Liver (tissue), 9 donors: Measurements from ENCODE around the gene USP51. TPM values are rescaled to one million over a fixed set of nuclear protein-coding genes. Genes with fewer than 3 reads are reported as not detected.

ENCODE experiments used
- DNase-seq: peaks from one replicate; pipeline ENCODE4 v3.0.0-alpha.2; 2017; ENCODE audit warnings: low spot score
- H3K27ac ChIP-seq, 2 donors: one replicate each; pipeline ENCODE4 v1.7.0; 2013; ENCODE audit warnings: inconsistent platforms in 2 of 2, low read length in 2 of 2, control low read depth in 1 of 2, low read depth in 1 of 2, mild to moderate bottlenecking in 1 of 2
- H3K27me3 ChIP-seq, 4 donors: one replicate each; pipeline versions ENCODE4 v1.6.1 to v1.7.0; 2013; ENCODE audit warnings: low read length in 3 of 4, inconsistent platforms in 1 of 4, mild to moderate bottlenecking in 1 of 4, moderate library complexity in 1 of 4; ENCODE audit not compliant: control insufficient read depth in 4 of 4, insufficient read depth in 4 of 4
- H3K36me3 ChIP-seq, 4 donors: one replicate each; pipeline versions ENCODE4 v1.6.1 to v1.7.0; 2013; ENCODE audit warnings: low read length in 3 of 4, mild to moderate bottlenecking in 3 of 4, low read depth in 1 of 4, moderate library complexity in 1 of 4; ENCODE audit not compliant: control insufficient read depth in 4 of 4, insufficient read depth in 3 of 4
- H3K4me1 ChIP-seq, 4 donors: one replicate each; pipeline versions ENCODE4 v1.6.1 to v1.7.0; 2013; ENCODE audit warnings: low read length in 3 of 4, mild to moderate bottlenecking in 3 of 4, moderate library complexity in 1 of 4; ENCODE audit not compliant: control insufficient read depth in 4 of 4, insufficient read depth in 4 of 4
- H3K4me3 ChIP-seq, 3 donors: one replicate each; pipeline versions ENCODE4 v1.6.1 to v1.7.0; 2013; ENCODE audit warnings: low read length in 3 of 3, control low read depth in 1 of 3, low read depth in 1 of 3, mild to moderate bottlenecking in 1 of 3
- H3K9ac ChIP-seq, 2 donors: one replicate each; pipeline ENCODE4 v1.7.0; 2013; ENCODE audit warnings: low read length in 2 of 2, mild to moderate bottlenecking in 2 of 2, moderate library complexity in 2 of 2, control low read depth in 1 of 2, low read depth in 1 of 2
- H3K9me3 ChIP-seq, 4 donors: one replicate each; pipeline versions ENCODE4 v1.6.1 to v1.7.0; 2013; ENCODE audit warnings: low read length in 3 of 4; ENCODE audit not compliant: control insufficient read depth in 4 of 4
- ATF3 ChIP-seq: IDR thresholded peaks from 2 replicates; pipeline ENCODE4 v1.6.1; 2016; ENCODE audit warnings: antibody characterized with exemption
- CTCF ChIP-seq: fragments of 150-350 bp; IDR thresholded peaks from 2 replicates; pipeline ENCODE4 v1.5.1; 2017; ENCODE audit warnings: improper control_type of control experiment, low read depth, low read length; ENCODE audit not compliant: missing input control
- EGR1 ChIP-seq, 2 donors: IDR thresholded peaks; 2 replicates each; pipeline ENCODE4 v1.6.1; 2016 to 2018; ENCODE audit warnings: antibody characterized with exemption in 2 of 2, low read depth in 2 of 2
- FOXA1 ChIP-seq: IDR thresholded peaks from 2 replicates; pipeline ENCODE4 v1.6.1; 2016; ENCODE audit warnings: antibody characterized with exemption
- FOXA2 ChIP-seq: IDR thresholded peaks from 2 replicates; pipeline ENCODE4 v1.6.1; 2016; ENCODE audit warnings: antibody characterized with exemption
- GABPA ChIP-seq, 2 donors: IDR thresholded peaks in 1 of 2; conservative IDR thresholded peaks in 1 of 2; 2 replicates each; pipeline ENCODE4 v1.6.1; 2016; ENCODE audit warnings: antibody characterized with exemption in 2 of 2, mild to moderate bottlenecking in 1 of 2, moderate library complexity in 1 of 2
- HNF4A ChIP-seq, 2 donors: conservative IDR thresholded peaks; 2 replicates each; pipeline ENCODE4 v1.6.1; 2016; ENCODE audit warnings: antibody characterized with exemption in 2 of 2, mild to moderate bottlenecking in 2 of 2
- HNF4G ChIP-seq: IDR thresholded peaks from 2 replicates; pipeline ENCODE4 v1.6.1; 2016; ENCODE audit warnings: antibody characterized with exemption
- JUND ChIP-seq, 2 donors: IDR thresholded peaks; 2 replicates each; pipeline ENCODE4 v1.6.1; 2016; ENCODE audit warnings: antibody characterized with exemption in 2 of 2
- MAX ChIP-seq: IDR thresholded peaks from 2 replicates; pipeline ENCODE4 v1.6.1; 2016; ENCODE audit warnings: antibody characterized with exemption
- NR2F2 ChIP-seq: IDR thresholded peaks from 2 replicates; pipeline ENCODE4 v1.6.1; 2016; ENCODE audit warnings: antibody characterized with exemption
- RAD21 ChIP-seq, 2 donors: IDR thresholded peaks; 2 replicates each; pipeline ENCODE4 v1.6.1; 2016; ENCODE audit warnings: antibody characterized with exemption in 2 of 2, mild to moderate bottlenecking in 2 of 2
- REST ChIP-seq: IDR thresholded peaks from 2 replicates; pipeline ENCODE4 v1.6.1; 2016; ENCODE audit warnings: antibody characterized with exemption, mild to moderate bottlenecking
- SP1 ChIP-seq: IDR thresholded peaks from 2 replicates; pipeline ENCODE4 v1.6.1; 2018; ENCODE audit warnings: antibody characterized with exemption, mild to moderate bottlenecking
- TAF1 ChIP-seq: conservative IDR thresholded peaks from 2 replicates; pipeline ENCODE4 v1.6.1; 2016; ENCODE audit warnings: antibody characterized with exemption, mild to moderate bottlenecking
- YY1 ChIP-seq: IDR thresholded peaks from 2 replicates; pipeline ENCODE4 v1.6.1; 2016; ENCODE audit warnings: antibody characterized with exemption, mild to moderate bottlenecking
- ZBTB33 ChIP-seq: IDR thresholded peaks from 2 replicates; pipeline ENCODE4 v1.6.1; 2016; ENCODE audit warnings: antibody characterized with exemption
- WGBS: extraction: QIAGEN DNeasy Blood & Tissue Kit; methylation state at CpG from one replicate; pipeline ENCODE4 v1.1.7; 2013; 5-methylcytosine and 5-hydroxymethylcytosine counted together
- polyA plus RNA-seq, 2 donors: library from polyadenylated mRNA; stranded (reverse) in 1 of 2; unstranded in 1 of 2; fragments of 200-250 nt in 1 of 2; fragments of >200 nt in 1 of 2; fragmentation: Nextera tagmentation in 1 of 2; extraction: Ambion mirVana in 1 of 2; gene quantifications; one replicate each; pipeline versions ENCODE4 v1.2.1 to v1.2.3, GENCODE V29; 2013 to 2015
- total RNA-seq, 2 donors: library from RNA; depleted of rRNA; stranded (reverse); fragments of >200 nt; gene quantifications; one replicate each; pipeline ENCODE4 v1.2.3, GENCODE V29; 2014
- donor health status: healthy.
- donor health status: healthy.
- donor health status: healthy.
- donor health status: healthy.
- donor health status: healthy.

The USP51 gene
- total and polyA plus RNA-seq, 4 donors: 0.19 to 6.7 (median 0.31) TPM

GRCh38 chrX:55488006-55488592 lies 1.5 kb downstream of the USP51 start:
- no peak for DNase-seq
- H3K9ac ChIP-seq: no peak overlapping the region
- no peaks in the 10 kb centered on the region for H3K9me3 ChIP-seq
- H3K27me3 ChIP-seq: no peaks in the 10 kb centered on the region
- no peak overlapping the region for H3K27ac ChIP-seq
- WGBS: 9% methylated on average over 23 of the region's 23 CpGs
- H3K36me3 ChIP-seq: no peaks in the 10 kb centered on the region
- H3K4me1 ChIP-seq: peaks cover 0 to 9% (median 6%) of the 10 kb centered on the region in 4 donors
- H3K4me3 ChIP-seq: peak overlapping the region in 2 of 3 donors; percentile 47 to 62
- TF ChIP-seq JUND (IDR thresholded peaks at IDR 0.05) (no peak), FOXA1 (no peak), YY1 (no peak), RAD21 (IDR thresholded peaks at IDR 0.05) (no peak), NR2F2 (no peak), REST (no peak), GABPA (IDR thresholded peaks at IDR 0.05 in 1 of 2, conservative IDR thresholded peaks at IDR 0.05 in 1 of 2) (no peak), ZBTB33 (no peak), EGR1 (IDR thresholded peaks at IDR 0.05; ENCODE audit: low read depth in 2 of 2) (no peak), HNF4G (no peak), ATF3 (no peak), HNF4A (conservative IDR thresholded peaks at IDR 0.05) (no peak)

GRCh38 chrX:55487143-55487542 lies 2.5 kb downstream of the USP51 start:
- WGBS: 93% methylated on average over 2 of the region's 2 CpGs
- Histone ChIP-seq H3K9ac (no peak overlapping the region), H3K36me3 (no peaks in the 10 kb centered on the region), H3K9me3 (no peaks in the 10 kb centered on the region), H3K27ac (no peak overlapping the region), H3K27me3 (peaks cover 0 to 5% (median 0%) of the 10 kb centered on the region in 4 donors), H3K4me1 (peaks cover 0 to 9% (median 6%) of the 10 kb centered on the region in 4 donors), H3K4me3 (no peak overlapping the region)
- no peak for TF ChIP-seq MAX
- TF ChIP-seq SP1: no peak
- TF ChIP-seq RAD21 (IDR thresholded peaks at IDR 0.05): no peak
- no peak for TF ChIP-seq FOXA1
- no peak for TF ChIP-seq YY1
- no peak for TF ChIP-seq EGR1 (IDR thresholded peaks at IDR 0.05; ENCODE audit: low read depth in 2 of 2)
- TF ChIP-seq ZBTB33: no peak
- TF ChIP-seq HNF4A (conservative IDR thresholded peaks at IDR 0.05): no peak
- no peak for TF ChIP-seq TAF1
- no peak for TF ChIP-seq NR2F2
- TF ChIP-seq CTCF: no peak
- TF ChIP-seq JUND (IDR thresholded peaks at IDR 0.05): no peak
- no peak for TF ChIP-seq ATF3
- no peak for TF ChIP-seq HNF4G
- no peak for TF ChIP-seq GABPA (IDR thresholded peaks at IDR 0.05 in 1 of 2, conservative IDR thresholded peaks at IDR 0.05 in 1 of 2)
- TF ChIP-seq FOXA2: no peak
- DNase-seq: no peak
